GM12892 (cell line): ENCODE results near the gene CD44.

Experiments used
- POLR2A ChIP-seq: IDR thresholded peaks from 2 replicates; pipeline ENCODE4 v1.6.1; 2011; ENCODE audit warnings: low read depth, low read length, control low read depth
- POLR2AphosphoS5 ChIP-seq: IDR thresholded peaks from 2 replicates; pipeline ENCODE4 v1.6.1; 2011; ENCODE audit warnings: low read depth, low read length, control low read depth
- TAF1 ChIP-seq: IDR thresholded peaks from 2 replicates; pipeline ENCODE4 v1.6.1; 2011; ENCODE audit warnings: low read depth, mild to moderate bottlenecking, control low read depth, low read length, borderline replicate concordance

- TF ChIP-seq POLR2AphosphoS5 (no peak), POLR2A (no peak), TAF1 (no peak)
Observed at GRCh38 chr11:35274909-35275785, 136.2 kb downstream of the CD44 start.
